ENCODE data around the gene NEK3.
"Not testable (repeated sequence)": the region's sequence is repeated elsewhere in the genome, so short reads cannot be mapped to it uniquely, and the experiment has no call there.

GRCh38 chr13:52201439-52202193, 42.2 kb upstream of the NEK3 start:
- TF ChIP-seq CTCF (conservative IDR thresholded peaks at IDR 0.05): peak; percentile 61
- not testable (repeated sequence) for TF ChIP-seq EZH2 (IDR thresholded peaks at IDR 0.05; ENCODE audit: low read depth)
